Glomerular visceral epithelial cell (primary cell): ENCODE results near the gene MAPKAPK2.

Source experiments
- DNase-seq: peaks from one replicate; pipeline ENCODE4 v3.0.0-alpha.2; 2016; ENCODE audit errors: extremely low spot score

The MAPKAPK2 gene

GRCh38 chr1:206683313-206683712, 1.4 kb upstream of the MAPKAPK2 start:
- DNase-seq, result no peak

GRCh38 chr1:206684003-206684402, 702 bp upstream of the MAPKAPK2 start:
- DNase-seq, result no peak

GRCh38 chr1:206685334-206685768, 646 bp downstream of the MAPKAPK2 start:
- DNase-seq, result no peak

GRCh38 chr1:206685769-206686477, 1.2 kb downstream of the MAPKAPK2 start:
- peak; percentile 73 for DNase-seq

- DNase-seq, result no peak
Measured at GRCh38 chr1:206686478-206687249, 2.0 kb downstream of the MAPKAPK2 start.

GRCh38 chr1:206687251-206687914, 2.7 kb downstream of the MAPKAPK2 start:
- DNase-seq, result no peak

- DNase-seq, result no peak
Measured at GRCh38 chr1:206687915-206688442, 3.3 kb downstream of the MAPKAPK2 start.

GRCh38 chr1:206690516-206690915, 5.8 kb downstream of the MAPKAPK2 start:
- no peak for DNase-seq

- peak; percentile 86 for DNase-seq
Measured at GRCh38 chr1:206691604-206692003, 6.9 kb downstream of the MAPKAPK2 start.

GRCh38 chr1:206693029-206693428, 8.3 kb downstream of the MAPKAPK2 start:
- DNase-seq, result peak; percentile 77

GRCh38 chr1:206693592-206693991, 8.9 kb downstream of the MAPKAPK2 start:
- DNase-seq, result peak; percentile 78

- peak; percentile 83 for DNase-seq
Measured at GRCh38 chr1:206694171-206695124, 9.7 kb downstream of the MAPKAPK2 start.

- DNase-seq, result no peak
Measured at GRCh38 chr1:206695733-206696132, 11.0 kb downstream of the MAPKAPK2 start.

GRCh38 chr1:206696812-206697585, 12.3 kb downstream of the MAPKAPK2 start:
- DNase-seq, result no peak

- DNase-seq, result no peak
Measured at GRCh38 chr1:206698011-206698410, 13.3 kb downstream of the MAPKAPK2 start.

GRCh38 chr1:206699000-206699586, 14.4 kb downstream of the MAPKAPK2 start:
- no peak for DNase-seq

GRCh38 chr1:206699626-206700025, 14.9 kb downstream of the MAPKAPK2 start:
- DNase-seq, result no peak

- DNase-seq, result no peak
Measured at GRCh38 chr1:206700445-206701036, 15.8 kb downstream of the MAPKAPK2 start.

- no peak for DNase-seq
Measured at GRCh38 chr1:206702260-206702659, 17.6 kb downstream of the MAPKAPK2 start.

GRCh38 chr1:206702803-206703202, 18.1 kb downstream of the MAPKAPK2 start:
- no peak for DNase-seq
